Measurements from ENCODE around the gene ATF3.

The ATF3 gene

DNA sequence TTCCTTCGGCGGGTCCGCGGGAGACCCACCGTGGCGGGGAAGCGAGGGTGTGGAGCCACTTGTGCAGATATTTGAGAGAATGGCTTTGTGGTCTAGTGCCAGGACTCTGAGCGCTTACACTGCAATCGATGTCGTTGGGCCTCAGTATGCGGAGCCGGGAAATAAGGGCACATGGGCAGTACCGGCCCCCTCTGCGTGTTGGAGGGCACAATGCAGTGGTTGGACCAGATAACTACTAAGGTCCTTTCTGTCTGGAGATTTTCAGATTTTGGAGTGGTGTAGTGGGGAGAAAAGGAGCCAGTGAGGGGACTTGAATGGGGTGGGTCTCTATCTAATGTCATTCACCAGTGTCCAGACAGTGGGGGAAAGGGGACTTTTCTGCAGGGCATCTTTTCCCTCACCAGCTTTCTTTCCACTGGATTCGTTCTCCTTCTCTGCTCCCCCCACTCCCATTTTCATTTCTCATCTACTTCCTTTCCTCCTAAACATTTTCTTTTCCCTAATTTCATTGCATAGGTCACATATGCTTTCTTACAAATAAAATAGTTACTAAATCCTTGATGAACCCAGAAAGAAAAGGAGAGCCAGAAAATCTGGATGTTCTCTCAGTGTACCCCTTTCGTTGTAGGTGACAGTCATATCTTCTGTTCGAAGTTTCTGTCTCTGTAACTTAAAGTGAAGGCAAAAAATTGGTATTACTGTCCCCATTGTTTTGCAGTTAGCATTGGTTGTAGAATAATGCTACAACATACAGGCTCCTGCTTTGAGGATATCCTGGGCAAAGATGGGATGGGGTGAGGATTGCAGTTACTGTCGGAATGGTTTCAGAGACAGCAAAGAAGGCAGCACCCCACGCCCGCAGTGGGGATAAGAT, 1.4 kb downstream of the ATF3 start:
- DNase-seq (ENCODE audit: low read depth), result peak; percentile 16

DNA sequence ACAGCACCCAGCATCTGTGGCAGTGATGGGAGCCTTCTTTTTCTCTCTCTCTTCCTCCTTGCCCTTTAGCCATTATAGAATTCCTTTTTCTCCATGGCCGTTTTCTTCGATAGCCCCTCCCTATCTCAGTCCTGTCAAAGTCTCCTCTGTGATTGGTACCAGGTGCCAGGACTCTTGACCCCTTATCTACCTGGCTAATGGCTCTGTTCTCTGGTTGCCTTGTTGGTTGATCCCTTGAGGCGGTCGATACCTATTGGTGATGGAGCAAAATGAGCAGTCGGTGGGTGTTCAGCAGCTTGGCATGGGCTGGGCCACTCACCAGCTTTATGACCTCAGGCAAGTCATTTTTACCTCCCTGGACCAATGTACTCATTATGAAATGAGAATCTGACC, 2.0 kb downstream of the ATF3 start:
- no peak for DNase-seq (ENCODE audit: low read depth)

- DNase-seq (ENCODE audit: low read depth), result no peak
Observed at GRCh38 chr1:212611000-212611948, 2.7 kb downstream of the ATF3 start.

DNA sequence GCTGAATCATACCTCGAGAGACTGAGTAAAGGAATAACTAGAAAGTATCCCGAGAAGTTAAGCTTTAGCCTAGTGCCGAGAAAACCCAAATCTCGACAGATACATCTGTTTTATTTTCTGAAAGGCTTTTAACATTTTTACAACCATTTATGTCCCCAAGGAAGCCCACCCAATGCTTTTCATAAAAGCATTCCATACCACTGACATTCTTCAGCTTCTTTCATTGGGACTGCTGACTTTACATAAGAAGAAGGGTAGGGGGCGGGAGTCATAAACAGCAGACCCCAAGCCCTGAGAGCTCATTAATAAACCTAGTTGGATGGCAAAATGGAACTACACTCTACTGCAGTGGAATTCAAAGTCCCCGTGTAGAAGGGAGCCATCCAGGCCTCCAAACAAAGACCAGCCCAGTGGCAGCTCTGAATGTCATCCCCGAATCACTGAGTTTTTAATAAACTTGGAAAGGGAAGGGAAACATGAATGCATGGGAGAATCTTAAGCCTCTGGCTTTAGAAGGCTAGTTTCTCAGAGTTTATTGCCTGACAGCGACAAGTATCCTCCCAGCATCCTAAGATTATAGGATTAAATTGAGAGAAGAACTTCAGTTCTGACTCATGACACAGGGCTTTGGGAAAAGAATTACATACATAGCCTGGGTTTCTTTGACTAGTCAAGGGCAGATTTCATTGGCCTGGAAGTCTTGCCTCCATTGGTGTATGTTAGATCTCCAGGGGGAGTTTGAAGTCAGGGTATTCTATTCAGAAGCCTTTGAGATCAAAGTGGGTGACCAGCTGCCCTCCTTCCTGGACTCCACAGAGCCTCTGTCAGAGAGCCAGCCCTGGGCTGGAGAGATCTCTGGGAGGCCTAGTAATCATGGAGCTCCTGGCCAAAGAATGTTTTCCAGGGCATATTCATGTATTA, 3.7 kb downstream of the ATF3 start:
- no peak for DNase-seq (ENCODE audit: low read depth)

GRCh38 chr1:212613440-212614335, 5.1 kb downstream of the ATF3 start:
- DNase-seq (ENCODE audit: low read depth), result no peak

DNA sequence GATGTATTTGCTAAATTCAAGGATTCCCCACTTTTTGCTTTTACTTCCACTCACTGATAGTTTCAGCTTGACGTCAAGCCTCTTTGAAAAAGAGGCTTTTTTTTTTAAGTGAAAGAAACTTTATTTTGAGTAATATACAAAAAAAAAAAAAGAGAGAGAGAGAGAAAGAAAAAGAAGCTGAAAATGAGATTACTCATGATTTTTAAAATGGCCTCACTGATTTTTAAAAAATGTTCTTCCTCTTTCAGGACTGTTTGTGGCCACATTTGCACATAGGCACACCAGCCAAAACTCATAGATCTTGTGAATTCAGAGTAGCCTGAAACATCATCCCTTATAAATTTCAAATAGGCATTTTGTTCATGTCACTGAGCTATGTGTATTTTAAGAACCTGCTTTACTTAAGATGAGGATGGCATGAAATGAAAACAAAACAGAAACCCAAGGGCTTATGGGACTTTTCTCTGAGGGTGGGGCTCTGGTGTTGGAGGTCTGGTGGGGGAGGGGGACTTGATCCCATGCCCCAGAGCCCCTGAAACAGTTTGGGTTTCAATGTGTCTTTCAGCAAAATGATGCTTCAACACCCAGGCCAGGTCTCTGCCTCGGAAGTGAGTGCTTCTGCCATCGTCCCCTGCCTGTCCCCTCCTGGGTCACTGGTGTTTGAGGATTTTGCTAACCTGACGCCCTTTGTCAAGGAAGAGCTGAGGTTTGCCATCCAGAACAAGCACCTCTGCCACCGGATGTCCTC, 6.1 kb downstream of the ATF3 start:
- no peak for DNase-seq (ENCODE audit: low read depth)

GRCh38 chr1:212615201-212615470, 6.6 kb downstream of the ATF3 start:
- no peak for DNase-seq (ENCODE audit: low read depth)

- no peak for DNase-seq (ENCODE audit: low read depth)
Observed at GRCh38 chr1:212618466-212619210, 10.1 kb downstream of the ATF3 start.

DNA sequence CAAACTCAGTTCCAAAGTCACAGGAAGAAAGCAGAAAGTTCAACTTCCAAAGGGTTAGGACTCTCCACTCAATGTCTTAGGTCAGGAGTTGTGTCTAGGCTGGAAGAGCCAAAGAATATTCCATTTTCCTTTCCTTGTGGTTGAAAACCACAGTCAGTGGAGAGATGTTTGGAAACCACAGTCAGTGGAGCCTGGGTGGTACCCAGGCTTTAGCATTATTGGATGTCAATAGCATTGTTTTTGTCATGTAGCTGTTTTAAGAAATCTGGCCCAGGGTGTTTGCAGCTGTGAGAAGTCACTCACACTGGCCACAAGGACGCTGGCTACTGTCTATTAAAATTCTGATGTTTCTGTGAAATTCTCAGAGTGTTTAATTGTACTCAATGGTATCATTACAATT, 11.7 kb downstream of the ATF3 start:
- no peak for DNase-seq (ENCODE audit: low read depth)

GRCh38 chr1:212621043-212621948, 12.7 kb downstream of the ATF3 start:
- no peak for DNase-seq (ENCODE audit: low read depth)

DNA sequence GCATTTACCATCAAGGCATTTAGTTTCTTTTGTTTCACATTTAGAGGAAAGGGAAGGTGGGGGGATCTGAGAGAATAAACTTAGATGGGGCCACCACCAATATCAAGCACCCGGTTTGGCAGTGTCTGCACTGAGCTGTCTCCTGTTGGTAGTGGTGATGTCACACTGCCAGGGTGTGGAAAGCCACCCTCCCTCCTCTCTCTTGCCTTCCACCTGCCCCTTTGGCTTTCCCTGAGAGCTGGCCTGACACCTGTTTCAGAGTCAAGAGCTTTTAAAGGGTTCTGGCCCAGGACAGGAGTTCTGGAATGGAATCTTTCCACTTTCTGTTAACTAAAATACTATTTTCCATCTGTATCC, 13.4 kb downstream of the ATF3 start:
- DNase-seq (ENCODE audit: low read depth), result no peak

DNA sequence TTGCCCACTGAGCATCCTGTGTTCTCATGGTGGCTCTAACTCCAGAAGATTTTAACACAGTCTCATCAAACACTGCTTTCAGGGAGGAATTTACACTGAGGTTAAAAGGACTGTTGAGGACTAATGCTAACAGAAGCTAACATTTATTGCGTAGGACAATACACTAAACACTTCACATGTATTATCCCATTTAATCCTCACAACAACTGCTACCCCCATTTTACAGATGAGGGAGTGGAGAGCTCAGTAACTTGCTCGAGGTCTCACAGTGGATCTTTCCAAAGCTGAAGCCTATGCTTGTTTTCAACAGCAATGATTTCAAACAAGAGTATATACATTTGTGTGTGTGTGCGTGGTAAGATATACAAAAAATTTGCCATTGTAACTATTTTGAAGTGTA, 13.9 kb downstream of the ATF3 start:
- no peak for DNase-seq (ENCODE audit: low read depth)

- no peak for DNase-seq (ENCODE audit: low read depth)
Observed at GRCh38 chr1:212622906-212623305, 14.3 kb downstream of the ATF3 start.

- no peak for DNase-seq (ENCODE audit: low read depth)
Observed at GRCh38 chr1:212623603-212624002, 15.0 kb downstream of the ATF3 start.

- DNase-seq (ENCODE audit: low read depth), result no peak
Observed at GRCh38 chr1:212624976-212625501, 16.5 kb downstream of the ATF3 start.

GRCh38 chr1:212625781-212626450, 17.4 kb downstream of the ATF3 start:
- DNase-seq (ENCODE audit: low read depth), result no peak

GRCh38 chr1:212628046-212628445, 19.5 kb downstream of the ATF3 start:
- DNase-seq (ENCODE audit: low read depth), result no peak
